Muscle of leg (tissue), 11 donors: Measurements from ENCODE around the gene MBOAT2. TPM values are rescaled to one million over a fixed set of nuclear protein-coding genes. Genes with fewer than 3 reads are reported as not detected.

Experiments used
- DNase-seq: peaks from one replicate; pipeline ENCODE4 v3.0.0; 2013
- H3K27ac ChIP-seq: one replicate; pipeline ENCODE4 v1.5.1; 2013; ENCODE audit warnings: mild to moderate bottlenecking, low read length, control low read depth
- H3K27me3 ChIP-seq: one replicate; pipeline ENCODE4 v1.6.1; 2013; ENCODE audit warnings: low read length; ENCODE audit not compliant: control insufficient read depth, insufficient read depth
- H3K36me3 ChIP-seq: one replicate; pipeline ENCODE4 v1.6.1; 2013; ENCODE audit warnings: low read length; ENCODE audit not compliant: control insufficient read depth, insufficient read depth
- H3K4me1 ChIP-seq: one replicate; pipeline ENCODE4 v1.6.1; 2013; ENCODE audit warnings: low read length; ENCODE audit not compliant: control insufficient read depth, insufficient read depth
- H3K4me3 ChIP-seq: one replicate; pipeline ENCODE4 v1.5.1; 2013; ENCODE audit warnings: low read length, control low read depth
- H3K9me3 ChIP-seq: replicated peaks from 2 replicates; pipeline ENCODE4 v1.6.1; 2013; ENCODE audit warnings: low read depth, low read length; ENCODE audit not compliant: control insufficient read depth
- WGBS: methylation state at CpG from one replicate; pipeline ENCODE4 v1.1.5; 2013; ENCODE audit warnings: missing lambda C conversion rate; ENCODE audit not compliant: insufficient coverage; 5-methylcytosine and 5-hydroxymethylcytosine counted together
- polyA plus RNA-seq, 8 donors: library from polyadenylated mRNA; unstranded; fragments of 120-200 nt; gene quantifications; one replicate each; pipeline versions ENCODE4 v1.2.1 to v1.2.3, GENCODE V29; 2013; ENCODE audit warnings: inconsistent platforms in 1 of 8, low replicate concordance in 1 of 8; ENCODE audit not compliant: insufficient read length in 8 of 8, insufficient read depth in 1 of 8
- total RNA-seq: library from RNA; stranded (reverse); fragments of 120-200 nt; gene quantifications from one replicate; pipeline ENCODE4 v1.2.4, GENCODE V29; 2013

The MBOAT2 gene
- total and polyA plus RNA-seq, 9 donors: 44.1 to 85.5 (median 59.5) TPM

- Histone ChIP-seq H3K27me3 (no peaks in the 10 kb centered on the region), H3K9me3 (no peaks in the 10 kb centered on the region), H3K4me1 (peaks cover 3% of the 10 kb centered on the region), H3K36me3 (peaks cover 13% of the 10 kb centered on the region), H3K4me3 (no peak overlapping the region), H3K27ac (peak overlapping the region; percentile 31)
- 63% methylated on average over 4 of the region's 8 CpGs for WGBS
- DNase-seq: peak; percentile 28
These were observed 181.9 kb downstream of the MBOAT2 start for GRCh38 chr2:8821276-8822217.

DNA sequence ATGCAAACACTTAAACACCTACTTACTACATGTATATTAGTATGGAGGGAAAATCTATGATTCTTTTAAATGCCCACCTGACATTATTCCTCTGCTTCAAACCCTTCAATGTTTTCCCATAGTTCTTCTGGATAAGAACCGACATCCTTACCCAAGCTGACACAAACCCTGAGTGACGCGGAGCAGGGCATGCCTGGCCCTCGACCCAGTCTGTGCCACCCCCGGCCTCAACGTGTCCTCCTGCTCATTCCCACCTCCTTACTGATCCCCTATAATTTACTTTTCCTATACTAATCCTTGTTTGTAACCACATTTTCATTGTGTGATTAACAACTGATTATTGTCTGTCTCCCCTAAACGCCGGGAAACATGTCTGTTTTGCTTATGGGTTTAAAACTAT is 183.5 kb downstream of the MBOAT2 start:
- Histone ChIP-seq H3K27me3 (no peaks in the 10 kb centered on the region), H3K9me3 (no peaks in the 10 kb centered on the region), H3K4me3 (no peak overlapping the region), H3K4me1 (peaks cover 3% of the 10 kb centered on the region), H3K27ac (peak overlapping the region; percentile 31), H3K36me3 (peaks cover 13% of the 10 kb centered on the region)
- WGBS: 89% methylated on average over 6 of the region's 8 CpGs
- DNase-seq: no peak

DNA sequence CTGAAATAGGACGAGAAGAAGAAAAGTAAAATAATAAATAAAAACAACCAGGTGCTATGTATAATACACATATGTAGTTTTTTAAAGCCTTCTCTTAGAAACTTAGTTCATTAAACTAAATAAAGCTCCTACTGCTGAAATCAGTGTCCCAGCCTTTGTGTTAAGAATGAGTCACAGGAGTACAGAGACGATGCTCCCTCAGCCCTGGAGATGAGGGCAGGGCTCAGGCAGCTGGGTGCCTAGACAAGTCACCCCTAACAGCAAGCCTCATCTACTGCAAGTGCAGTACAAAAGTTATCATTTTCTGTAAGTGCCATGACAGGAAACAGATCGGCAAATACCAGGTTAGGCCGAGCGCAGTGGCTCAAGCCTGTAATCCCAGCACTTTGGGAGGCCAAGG is 184.3 kb downstream of the MBOAT2 start:
- 94% methylated on average over 4 of the region's 5 CpGs for WGBS
- no peaks in the 10 kb centered on the region for H3K9me3 ChIP-seq
- DNase-seq: no peak
- no peak overlapping the region for H3K4me3 ChIP-seq
- no peak overlapping the region for H3K27ac ChIP-seq
- peaks cover 3% of the 10 kb centered on the region for H3K4me1 ChIP-seq
- no peaks in the 10 kb centered on the region for H3K27me3 ChIP-seq
- peaks cover 6% of the 10 kb centered on the region for H3K36me3 ChIP-seq

DNA sequence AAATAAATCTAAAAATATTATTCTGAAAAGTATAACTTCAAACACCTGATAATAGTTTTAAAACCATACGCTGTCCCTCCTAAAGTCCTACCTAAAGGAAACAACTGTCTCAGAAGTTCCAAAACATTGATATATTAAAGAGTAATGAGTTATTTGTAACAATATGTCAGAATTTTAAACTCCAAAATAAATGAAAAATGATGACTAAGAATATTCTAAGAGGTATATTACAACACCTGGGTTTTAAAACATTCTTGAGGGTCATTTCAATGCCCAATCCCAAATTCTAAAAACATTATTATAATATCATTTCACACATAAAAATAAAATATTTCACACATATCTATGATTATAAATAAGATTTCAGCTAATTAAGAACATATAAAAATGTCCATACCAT is 186.3 kb downstream of the MBOAT2 start:
- H3K4me3 ChIP-seq: no peak overlapping the region
- WGBS: no CpG with 5 or more reads among the region's 1 CpG
- H3K27ac ChIP-seq: no peak overlapping the region
- peaks cover 3% of the 10 kb centered on the region for H3K4me1 ChIP-seq
- H3K36me3 ChIP-seq: peaks cover 6% of the 10 kb centered on the region
- no peak for DNase-seq
- H3K9me3 ChIP-seq: no peaks in the 10 kb centered on the region
- no peaks in the 10 kb centered on the region for H3K27me3 ChIP-seq

DNA sequence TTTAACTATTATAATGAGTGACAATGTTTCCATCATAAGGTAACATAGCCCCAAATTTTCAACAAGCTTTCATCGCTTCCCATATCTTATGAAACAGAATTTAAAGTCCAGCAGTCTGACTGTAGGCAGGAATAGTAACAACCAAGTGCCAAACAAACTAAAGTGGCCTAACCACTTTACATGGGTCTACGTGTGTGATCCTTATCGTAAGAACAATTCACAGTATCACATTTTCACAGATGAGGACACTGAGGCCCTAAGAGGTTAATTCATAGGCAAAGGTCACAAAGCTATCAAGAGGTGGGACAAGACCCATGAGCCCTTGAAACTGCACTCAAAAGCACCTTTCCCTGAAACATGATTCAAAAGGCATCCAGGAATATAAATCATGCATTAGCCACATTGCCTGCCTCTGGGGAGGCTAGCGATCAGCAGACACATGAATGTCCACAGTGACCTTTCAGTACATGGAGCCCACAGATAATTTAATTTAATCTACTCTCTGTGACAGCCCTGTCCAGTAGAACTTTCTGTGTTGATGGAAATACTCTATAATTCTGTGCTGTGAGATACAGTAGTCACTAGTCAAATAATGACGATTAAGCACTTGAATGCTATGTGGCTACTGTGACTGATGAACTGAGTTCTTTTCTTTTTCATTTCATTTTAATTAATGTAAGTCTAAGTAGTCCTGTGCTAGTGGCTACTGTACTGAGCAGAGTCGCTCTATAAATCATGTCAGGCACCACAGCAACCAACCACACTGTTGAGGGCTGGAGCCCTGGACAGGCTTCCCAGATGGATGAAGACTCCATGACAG is 196.4 kb downstream of the MBOAT2 start:
- 100% methylated on average over 1 of the region's 6 CpGs for WGBS
- no peak for DNase-seq
- Histone ChIP-seq H3K4me3 (no peak overlapping the region), H3K36me3 (peaks cover 48% of the 10 kb centered on the region), H3K27ac (no peak overlapping the region), H3K27me3 (no peaks in the 10 kb centered on the region), H3K4me1 (peaks cover 11% of the 10 kb centered on the region), H3K9me3 (no peaks in the 10 kb centered on the region)

- Histone ChIP-seq H3K27ac (peak overlapping the region; percentile 51), H3K4me1 (peaks cover 11% of the 10 kb centered on the region), H3K4me3 (no peak overlapping the region), H3K9me3 (no peaks in the 10 kb centered on the region), H3K27me3 (no peaks in the 10 kb centered on the region), H3K36me3 (peaks cover 50% of the 10 kb centered on the region)
- WGBS: 83% methylated on average over 1 of the region's 6 CpGs
- no peak for DNase-seq
These were observed 197.9 kb downstream of the MBOAT2 start for GRCh38 chr2:8805278-8806210.

DNA sequence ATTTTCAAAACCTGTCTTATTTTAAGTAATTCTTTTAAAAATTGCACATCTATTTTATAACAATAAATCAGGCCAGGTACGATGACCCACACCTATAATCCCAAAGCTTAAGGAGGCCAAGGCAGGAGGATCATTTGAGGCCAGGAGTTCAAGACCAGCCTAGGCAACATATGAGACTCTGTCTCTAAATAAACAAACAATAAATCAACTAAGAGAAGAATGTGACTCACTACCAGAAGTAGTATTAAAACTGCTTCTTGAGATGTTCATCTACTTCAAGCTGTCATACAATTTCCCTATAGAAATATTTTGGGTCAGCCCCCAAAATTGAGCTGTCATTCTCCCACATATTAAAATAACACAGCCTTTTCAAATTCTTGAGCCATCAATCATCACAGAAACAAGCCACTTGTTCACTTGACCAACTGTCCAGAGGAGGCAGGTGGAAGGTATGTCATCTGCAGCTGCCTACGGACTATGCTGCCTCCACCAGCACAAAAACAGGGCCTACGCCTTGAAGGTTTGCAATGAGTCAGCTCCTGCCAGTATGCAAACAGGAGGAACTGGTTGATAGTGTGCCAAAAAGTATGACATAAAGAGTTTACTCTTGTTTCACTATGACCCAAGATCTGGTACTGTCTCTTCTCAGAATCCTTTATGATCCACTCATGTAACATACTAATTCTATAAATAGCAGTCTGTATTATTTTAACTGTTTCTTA is 199.7 kb downstream of the MBOAT2 start:
- no peaks in the 10 kb centered on the region for H3K9me3 ChIP-seq
- peaks cover 44% of the 10 kb centered on the region for H3K36me3 ChIP-seq
- no peaks in the 10 kb centered on the region for H3K27me3 ChIP-seq
- no peak overlapping the region for H3K4me3 ChIP-seq
- peak; percentile 60 for DNase-seq
- no CpG with 5 or more reads among the region's 3 CpGs for WGBS
- H3K27ac ChIP-seq: peak overlapping the region; percentile 25
- H3K4me1 ChIP-seq: peaks cover 11% of the 10 kb centered on the region

DNA sequence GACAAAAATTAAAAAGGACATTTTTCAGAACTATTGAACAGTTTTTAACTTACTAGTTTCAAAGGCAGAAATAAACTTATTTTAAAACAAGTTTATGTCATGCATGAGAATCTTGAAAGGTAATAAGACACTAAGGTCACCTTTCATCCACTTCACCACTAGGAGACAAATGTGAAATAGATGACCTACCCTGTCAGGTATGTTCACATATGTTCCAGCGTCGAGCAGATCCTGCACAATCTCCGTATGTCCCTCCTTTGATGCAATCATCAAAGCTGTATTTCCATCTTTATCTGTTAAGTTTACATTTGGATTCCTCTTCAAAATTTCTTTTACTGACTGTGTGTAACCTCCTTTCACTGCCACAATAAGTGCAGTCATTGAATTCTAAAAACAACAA is 200.7 kb downstream of the MBOAT2 start:
- H3K4me3 ChIP-seq: no peak overlapping the region
- no CpG with 5 or more reads among the region's 3 CpGs for WGBS
- H3K27ac ChIP-seq: no peak overlapping the region
- peaks cover 44% of the 10 kb centered on the region for H3K36me3 ChIP-seq
- peaks cover 11% of the 10 kb centered on the region for H3K4me1 ChIP-seq
- no peak for DNase-seq
- no peaks in the 10 kb centered on the region for H3K9me3 ChIP-seq
- H3K27me3 ChIP-seq: no peaks in the 10 kb centered on the region
